ENCODE results near the gene RABGAP1L. TPM values are rescaled to one million over a fixed set of nuclear protein-coding genes. Genes with fewer than 3 reads are reported as not detected.

Gene RABGAP1L
- total and polyA plus RNA-seq, 2 donors (not counting 3 experiments of a cell fraction or from before 2014, with no cell fraction given), result 6.4 to 22.2 TPM

GRCh38 chr1:174692313-174692712 lies 533.0 kb downstream of the RABGAP1L start:
- Histone ChIP-seq H2AFZ (ENCODE audit: low read depth, low read length) (no peak overlapping the region), H4K20me1 (replicated peaks; ENCODE audit: control insufficient read depth, extremely low read depth, insufficient read depth, low read length) (no peaks in the 10 kb centered on the region), H3K36me3 (ENCODE audit: control insufficient read depth in 2 of 2, extremely low read depth in 1 of 2, insufficient read depth in 2 of 2, low read length in 2 of 2) (no peaks in the 10 kb centered on the region), H3K79me2 (ENCODE audit: control insufficient read depth, insufficient read depth, low read length) (no peaks in the 10 kb centered on the region), H3K9me3 (replicated peaks; ENCODE audit: control insufficient read depth, insufficient read depth, low read length) (no peaks in the 10 kb centered on the region), H3K27me3 (ENCODE audit: control insufficient read depth in 2 of 2, insufficient read depth in 2 of 2, low read length in 2 of 2) (no peaks in the 10 kb centered on the region), H3K27ac (ENCODE audit: insufficient read depth, low read depth, low read length) (no peak overlapping the region), H3K4me1 (ENCODE audit: control insufficient read depth, extremely low read depth, insufficient read depth, low read length) (no peaks in the 10 kb centered on the region), H3K9ac (replicated peaks; ENCODE audit: extremely low read depth, insufficient read depth, low read length) (no peak overlapping the region), H3K4me2 (ENCODE audit: insufficient read depth, low read length) (no peak overlapping the region), H3K9me1 (replicated peaks; ENCODE audit: control insufficient read depth, extremely low read depth, insufficient read depth, low read length) (no peaks in the 10 kb centered on the region), H3K4me3 (replicated peaks in 1 of 3; ENCODE audit: insufficient read depth in 1 of 3, low read depth in 1 of 3, low read length in 3 of 3) (no peak overlapping the region)
- FAIRE-seq (no peak), DNase-seq (ENCODE audit: low read depth, low spot score) (no peak)
- no peak for TF ChIP-seq CTCF (IDR thresholded peaks at IDR 0.05; ENCODE audit: extremely low read depth in 1 of 2, insufficient read depth in 1 of 2, low read depth in 1 of 2, low read length in 2 of 2)
- no peak for TF ChIP-seq POLR2A (IDR thresholded peaks at IDR 0.05; ENCODE audit: low read depth, low read length)
- TF ChIP-seq MAX (IDR thresholded peaks at IDR 0.05; ENCODE audit: insufficient read depth, insufficient read length), result no peak
- TF ChIP-seq FOS (IDR thresholded peaks at IDR 0.05; ENCODE audit: borderline replicate concordance, insufficient read depth, low read length), result no peak
- TF ChIP-seq GATA2 (IDR thresholded peaks at IDR 0.05; ENCODE audit: insufficient read depth, insufficient read length, low read depth, low read length), result no peak
- no peak for TF ChIP-seq EZH2 (IDR thresholded peaks at IDR 0.05; ENCODE audit: borderline replicate concordance, low read depth, low read length, severe bottlenecking)
- TF ChIP-seq MYC (IDR thresholded peaks at IDR 0.05; ENCODE audit: low read depth, low read length), result no peak
- ChIA-PET POLR2A (no interaction called here), CTCF (interaction anchor here (1.1 kb wide), 1 partner anchor 34 kb away, joined by 4 read pairs; no protein-coding TSS in a partner anchor)
- dilution Hi-C loops (cut with MboI; ENCODE audit: extremely low pct_ligation_motif_present, low sequenced_read_pairs) (no loop called here), intact Hi-C loops (cut with micrococcal nuclease) (no loop called here)
- no TSS peak for BruUV-seq (replicated peaks)

All from endothelial cell of umbilical vein (primary cell).